RWPE2 (cell line): ENCODE data around the gene MAD2L2.

Source experiments
- ATAC-seq: fragments of 200-7000 bp; cut with Tn5 transposase; 3 replicates; pipeline ENCODE4 v1.9.1; 2021; ENCODE audit warnings: low read depth
- DNase-seq: peaks from one replicate; pipeline ENCODE4 v3.0.0-alpha.2; 2020; ENCODE audit warnings: low spot score
- H3K27ac ChIP-seq: fragments of 450-650 bp; 2 replicates; pipeline ENCODE4 v1.5.1; 2017; ENCODE audit warnings: mild to moderate bottlenecking; ENCODE audit not compliant: poor library complexity, severe bottlenecking
- H3K27me3 ChIP-seq: fragments of 250-450 bp; sonication (Bioruptor Pico); 2 replicates; pipeline ENCODE4 v1.5.1; 2021; ENCODE audit warnings: mild to moderate bottlenecking, moderate library complexity; ENCODE audit not compliant: insufficient read depth, poor library complexity, severe bottlenecking
- H3K36me3 ChIP-seq: fragments of 250-450 bp; sonication (Bioruptor Pico); 2 replicates; pipeline ENCODE4 v1.5.1; 2020; ENCODE audit warnings: low read depth, mild to moderate bottlenecking, moderate library complexity
- H3K4me1 ChIP-seq: fragments of 250-450 bp; sonication (Bioruptor Pico); 2 replicates; pipeline ENCODE4 v1.5.1; 2021; ENCODE audit warnings: mild to moderate bottlenecking, moderate library complexity; ENCODE audit not compliant: insufficient read depth, poor library complexity, severe bottlenecking
- H3K4me3 ChIP-seq: fragments of 250-450 bp; sonication (Bioruptor Pico); 2 replicates; pipeline ENCODE4 v1.5.1; 2021; ENCODE audit warnings: mild to moderate bottlenecking, moderate library complexity; ENCODE audit not compliant: severe bottlenecking
- H3K9me3 ChIP-seq: fragments of 250-450 bp; sonication (Bioruptor Pico); 2 replicates; pipeline ENCODE4 v1.5.1; 2021; ENCODE audit warnings: mild to moderate bottlenecking, moderate library complexity; ENCODE audit not compliant: severe bottlenecking
- TF ChIP-seq, protein P1 (sequence below): fragments of 450-650 bp; IDR thresholded peaks from one replicate; pipeline ENCODE4 v1.5.1; 2017; ENCODE audit warnings: mild to moderate bottlenecking, moderate library complexity; ENCODE audit not compliant: poor library complexity, severe bottlenecking

Gene MAD2L2

DNA sequence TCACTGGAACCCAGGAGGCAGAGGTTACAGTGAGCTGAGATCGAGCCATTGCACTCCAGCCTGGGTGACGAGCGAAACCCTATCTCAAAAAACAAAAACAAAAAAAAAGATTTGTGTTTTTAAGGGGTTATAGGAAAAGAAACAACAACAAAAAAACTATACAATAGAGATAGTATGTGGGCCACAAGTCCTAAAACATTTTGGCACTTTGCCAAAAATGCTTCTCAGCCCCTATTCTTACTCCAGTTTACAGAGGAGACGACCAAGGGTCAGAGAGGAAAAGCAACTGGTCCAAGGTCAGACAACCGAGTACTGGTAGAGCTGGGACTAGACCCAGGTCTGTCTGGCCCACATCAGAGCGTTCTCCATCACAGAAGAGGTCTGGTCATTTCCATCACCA is 23.3 kb downstream of the MAD2L2 start:
- no peak for ATAC-seq
- no peaks in the 10 kb centered on the region for H3K27me3 ChIP-seq
- no peaks in the 10 kb centered on the region for H3K4me1 ChIP-seq
- no peak for DNase-seq
- peaks cover 49% of the 10 kb centered on the region for H3K36me3 ChIP-seq
- no peaks in the 10 kb centered on the region for H3K9me3 ChIP-seq
- H3K27ac ChIP-seq, result no peak overlapping the region
- TF ChIP-seq, protein P1, sequence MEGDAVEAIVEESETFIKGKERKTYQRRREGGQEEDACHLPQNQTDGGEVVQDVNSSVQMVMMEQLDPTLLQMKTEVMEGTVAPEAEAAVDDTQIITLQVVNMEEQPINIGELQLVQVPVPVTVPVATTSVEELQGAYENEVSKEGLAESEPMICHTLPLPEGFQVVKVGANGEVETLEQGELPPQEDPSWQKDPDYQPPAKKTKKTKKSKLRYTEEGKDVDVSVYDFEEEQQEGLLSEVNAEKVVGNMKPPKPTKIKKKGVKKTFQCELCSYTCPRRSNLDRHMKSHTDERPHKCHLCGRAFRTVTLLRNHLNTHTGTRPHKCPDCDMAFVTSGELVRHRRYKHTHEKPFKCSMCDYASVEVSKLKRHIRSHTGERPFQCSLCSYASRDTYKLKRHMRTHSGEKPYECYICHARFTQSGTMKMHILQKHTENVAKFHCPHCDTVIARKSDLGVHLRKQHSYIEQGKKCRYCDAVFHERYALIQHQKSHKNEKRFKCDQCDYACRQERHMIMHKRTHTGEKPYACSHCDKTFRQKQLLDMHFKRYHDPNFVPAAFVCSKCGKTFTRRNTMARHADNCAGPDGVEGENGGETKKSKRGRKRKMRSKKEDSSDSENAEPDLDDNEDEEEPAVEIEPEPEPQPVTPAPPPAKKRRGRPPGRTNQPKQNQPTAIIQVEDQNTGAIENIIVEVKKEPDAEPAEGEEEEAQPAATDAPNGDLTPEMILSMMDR, result no peak
- H3K4me3 ChIP-seq, result no peak overlapping the region

DNA sequence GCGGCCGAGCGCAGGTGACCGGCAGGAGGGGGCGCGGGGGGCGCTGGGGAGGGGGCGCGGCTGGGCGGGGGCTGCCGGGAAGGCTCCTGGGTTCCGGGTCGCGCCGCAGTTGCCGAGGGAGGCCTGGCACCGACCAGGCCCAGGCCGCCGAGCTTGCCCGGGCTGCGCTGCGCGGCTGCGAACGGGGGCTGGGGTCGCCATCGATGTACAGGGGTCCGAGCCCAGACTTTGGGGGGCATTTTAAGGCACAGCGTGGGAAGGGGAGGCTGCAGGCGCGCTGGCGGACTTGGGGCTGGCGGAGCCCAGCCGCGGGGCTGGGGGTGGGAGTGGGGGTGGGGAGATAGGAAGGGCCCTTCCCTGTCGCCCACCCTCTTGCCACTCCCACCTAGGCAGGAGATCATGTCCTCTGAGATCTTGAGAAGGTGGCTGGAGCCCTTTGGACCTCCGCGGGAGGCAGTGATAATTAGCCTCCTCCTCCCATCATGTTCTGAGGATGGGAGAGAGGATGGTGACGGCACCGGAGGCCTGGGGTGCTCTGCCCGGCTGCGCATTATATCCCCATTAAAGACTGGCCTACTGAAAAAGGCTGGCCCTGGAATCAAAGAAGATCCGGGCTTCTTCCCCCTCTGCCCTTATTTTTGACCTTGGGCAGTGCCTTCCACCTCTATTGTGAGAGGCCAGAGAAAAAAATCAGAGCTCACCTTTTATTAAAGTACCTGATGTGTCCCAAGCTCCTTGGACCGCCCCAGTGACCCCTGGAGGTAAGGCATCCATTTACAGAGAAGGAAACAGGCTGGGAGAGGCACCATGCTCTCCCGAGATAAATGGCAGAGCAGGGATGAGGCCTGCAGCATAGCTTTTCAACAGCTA is 25.8 kb downstream of the MAD2L2 start:
- H3K9me3 ChIP-seq, result no peaks in the 10 kb centered on the region
- no peaks in the 10 kb centered on the region for H3K27me3 ChIP-seq
- ATAC-seq, result no peak; the same call in 2 of the 3 replicates
- TF ChIP-seq, protein P1, result no peak
- H3K27ac ChIP-seq, result peak overlapping the region; percentile 81
- H3K36me3 ChIP-seq, result peaks cover 41% of the 10 kb centered on the region
- DNase-seq, result no peak
- no peaks in the 10 kb centered on the region for H3K4me1 ChIP-seq
- H3K4me3 ChIP-seq, result peak overlapping the region; percentile 47

GRCh38 chr1:11654137-11654938 is 26.6 kb downstream of the MAD2L2 start, which contains the start of the genes FBXO2 and FBXO44:
Gene FBXO2 (minus strand): TSS chr1:11654429. CDS start chr1:11654340, 89 bp downstream.
Gene FBXO44 (plus strand): TSS chr1:11654877. CDS start chr1:11655836, 959 bp downstream.
- Histone ChIP-seq H3K4me1 (no peaks in the 10 kb centered on the region), H3K36me3 (peaks cover 32% of the 10 kb centered on the region), H3K9me3 (no peaks in the 10 kb centered on the region), H3K27ac (peak within 1 kb of the TSS; percentile 81), H3K27me3 (no peaks in the 10 kb centered on the region), H3K4me3 (peak within 1 kb of the TSS; percentile 47)
- no peak for DNase-seq
- TF ChIP-seq, protein P1, result no peak
- ATAC-seq, result peak; percentile 56

DNA sequence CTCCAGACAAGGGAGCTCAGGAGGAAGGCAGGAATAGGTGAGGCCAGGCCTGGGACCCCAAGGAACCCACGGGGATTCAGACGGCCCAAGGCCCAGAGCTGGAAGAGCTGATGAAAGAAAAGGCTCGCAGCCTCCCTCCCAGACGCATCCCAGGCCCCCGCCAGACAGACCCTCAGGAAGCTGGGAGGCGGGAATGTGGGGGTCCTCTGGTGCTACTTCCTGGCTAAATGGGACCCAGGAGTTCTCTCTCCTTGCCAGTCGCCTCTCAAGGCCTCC is 27.1 kb downstream of the MAD2L2 start:
- ATAC-seq (no peak; the same call in 2 of the 3 replicates), DNase-seq (no peak)
- H3K9me3 ChIP-seq, result no peaks in the 10 kb centered on the region
- TF ChIP-seq, protein P1, result no peak
- no peaks in the 10 kb centered on the region for H3K27me3 ChIP-seq
- H3K36me3 ChIP-seq, result peaks cover 27% of the 10 kb centered on the region
- peak overlapping the region; percentile 81 for H3K27ac ChIP-seq
- H3K4me3 ChIP-seq, result peak overlapping the region; percentile 47
- no peaks in the 10 kb centered on the region for H3K4me1 ChIP-seq
